ENCODE results near the gene ISOC2. TPM values are rescaled to one million over a fixed set of nuclear protein-coding genes. Genes with fewer than 3 reads are reported as not detected.
A peak's percentile ranks its signal among the peaks of the same experiment; 100 is the strongest.

ISOC2 gene
- total and polyA plus RNA-seq, 9 of the 15 experiments (the other 6 are each of a cell fraction or from before 2014, with no cell fraction given): 1.2 to 229 (median 58.3) TPM

DNA sequence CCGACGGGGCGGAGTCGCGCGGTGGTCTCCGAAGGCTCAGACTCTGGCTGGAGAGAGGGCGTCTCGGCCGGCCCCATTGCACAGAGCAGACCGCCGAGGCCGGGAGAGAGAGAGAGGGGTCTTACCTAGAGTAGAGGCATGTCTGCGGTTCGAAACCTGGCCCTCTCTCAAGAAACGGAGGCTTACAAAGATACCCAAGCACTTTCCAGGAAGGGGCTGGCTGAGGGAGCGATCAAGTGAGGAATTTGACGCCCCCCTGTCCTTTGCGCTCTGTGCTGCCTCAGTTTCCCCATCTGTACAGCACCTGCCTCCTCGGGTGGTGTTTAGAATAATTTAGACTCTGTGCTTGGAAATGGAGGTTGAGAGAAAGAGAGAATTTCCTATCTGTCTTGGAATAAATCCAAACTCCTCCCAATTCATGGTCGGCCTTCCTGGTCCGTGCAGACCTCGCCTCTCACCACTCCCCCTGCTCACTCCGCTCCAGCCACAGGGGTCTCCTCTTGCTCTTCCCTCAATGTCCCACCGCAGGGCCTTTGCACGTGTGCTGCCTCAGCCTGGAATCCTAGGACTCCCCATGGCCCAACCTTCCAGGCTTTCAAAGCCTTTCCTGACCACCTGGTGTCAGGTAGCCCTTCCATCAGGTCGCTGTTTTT is 658 bp upstream of the ISOC2 start (continued):
- TF ChIP-seq, protein P1, sequence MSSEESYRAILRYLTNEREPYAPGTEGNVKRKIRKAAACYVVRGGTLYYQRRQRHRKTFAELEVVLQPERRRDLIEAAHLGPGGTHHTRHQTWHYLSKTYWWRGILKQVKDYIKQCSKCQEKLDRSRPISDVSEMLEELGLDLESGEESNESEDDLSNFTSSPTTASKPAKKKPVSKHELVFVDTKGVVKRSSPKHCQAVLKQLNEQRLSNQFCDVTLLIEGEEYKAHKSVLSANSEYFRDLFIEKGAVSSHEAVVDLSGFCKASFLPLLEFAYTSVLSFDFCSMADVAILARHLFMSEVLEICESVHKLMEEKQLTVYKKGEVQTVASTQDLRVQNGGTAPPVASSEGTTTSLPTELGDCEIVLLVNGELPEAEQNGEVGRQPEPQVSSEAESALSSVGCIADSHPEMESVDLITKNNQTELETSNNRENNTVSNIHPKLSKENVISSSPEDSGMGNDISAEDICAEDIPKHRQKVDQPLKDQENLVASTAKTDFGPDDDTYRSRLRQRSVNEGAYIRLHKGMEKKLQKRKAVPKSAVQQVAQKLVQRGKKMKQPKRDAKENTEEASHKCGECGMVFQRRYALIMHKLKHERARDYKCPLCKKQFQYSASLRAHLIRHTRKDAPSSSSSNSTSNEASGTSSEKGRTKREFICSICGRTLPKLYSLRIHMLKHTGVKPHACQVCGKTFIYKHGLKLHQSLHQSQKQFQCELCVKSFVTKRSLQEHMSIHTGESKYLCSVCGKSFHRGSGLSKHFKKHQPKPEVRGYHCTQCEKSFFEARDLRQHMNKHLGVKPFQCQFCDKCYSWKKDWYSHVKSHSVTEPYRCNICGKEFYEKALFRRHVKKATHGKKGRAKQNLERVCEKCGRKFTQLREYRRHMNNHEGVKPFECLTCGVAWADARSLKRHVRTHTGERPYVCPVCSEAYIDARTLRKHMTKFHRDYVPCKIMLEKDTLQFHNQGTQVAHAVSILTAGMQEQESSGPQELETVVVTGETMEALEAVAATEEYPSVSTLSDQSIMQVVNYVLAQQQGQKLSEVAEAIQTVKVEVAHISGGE (CRISPR knock-in tag; IDR thresholded peaks at IDR 0.05): peak in 1 of 3 experiments; percentile 61; a peak in 1 of 6 replicates
- TF ChIP-seq GABPB1 (CRISPR knock-in tag; IDR thresholded peaks at IDR 0.05) (0 out of 2 replicates have a peak, but pooled peaks have one; percentile 1), ZBTB12 (CRISPR knock-in tag; IDR thresholded peaks at IDR 0.05) (no peak), NR4A1 (CRISPR knock-in tag; IDR thresholded peaks at IDR 0.05) (0 out of 2 replicates have a peak, but pooled peaks have one; percentile 31), NR4A1 (tag; IDR thresholded peaks at IDR 0.05) (no peak), POLR2AphosphoS5 (IDR thresholded peaks at IDR 0.05; ENCODE audit: control insufficient read depth, insufficient read depth, low read depth, low read length) (0 out of 2 replicates have a peak, but pooled peaks have one; percentile 22), ZNF143 (CRISPR knock-in tag; IDR thresholded peaks at IDR 0.05) (no peak), RCOR1 (IDR thresholded peaks at IDR 0.05; ENCODE audit: borderline replicate concordance in 1 of 2, low read depth in 2 of 2, low read length in 2 of 2) (peak in 1 of 2 experiments; percentile 22; a peak in 1 of 4 replicates), RBFOX2 (IDR thresholded peaks at IDR 0.05; ENCODE audit: low read depth, low read length) (peak; percentile 61; the same call in 1 of the 2 replicates), RBM25 (IDR thresholded peaks at IDR 0.05; ENCODE audit: low read depth, low read length, severe bottlenecking) (peak; percentile 42), IRF1 (CRISPR knock-in tag; IDR thresholded peaks at IDR 0.05; ENCODE audit: borderline replicate concordance) (no peak), TRIM28 (IDR thresholded peaks at IDR 0.05) (0 out of 2 replicates have a peak, but pooled peaks have one; percentile 48), NFIC (IDR thresholded peaks at IDR 0.05) (peak; percentile 95), HDAC2 (IDR thresholded peaks at IDR 0.05) (peak; percentile 62; the same call in 1 of the 2 replicates), YY1 (IDR thresholded peaks at IDR 0.05; ENCODE audit: borderline replicate concordance in 1 of 3, control insufficient read depth in 1 of 3, extremely low read depth in 1 of 3, insufficient read depth in 3 of 3, insufficient read length in 1 of 3, insufficient replicate concordance in 2 of 3, low read depth in 1 of 3, low read length in 2 of 3) (peak in 1 of 3 experiments; percentile 54), CHD1 (IDR thresholded peaks at IDR 0.05; ENCODE audit: low read length) (peak; percentile 97), CBX3 (IDR thresholded peaks at IDR 0.05; ENCODE audit: borderline replicate concordance in 1 of 2, low read length in 2 of 2) (peak in 1 of 2 experiments; percentile 28; a peak in 1 of 3 replicates), NKRF (IDR thresholded peaks at IDR 0.05; ENCODE audit: borderline replicate concordance) (0 out of 2 replicates have a peak, but pooled peaks have one; percentile 22)
